A673 (cell line): ENCODE data around the gene AIP.

ENCODE experiments used
- EZH2 ChIP-seq: fragments of 200-600 bp; sonication (generic); IDR thresholded peaks from 2 replicates; pipeline ENCODE4 v1.6.1; 2017; ENCODE audit warnings: borderline replicate concordance, low read depth, mild to moderate bottlenecking, mixed read lengths, antibody characterized with exemption, low read length; ENCODE audit not compliant: poor library complexity, severe bottlenecking
- TF ChIP-seq, protein P1 (sequence below): fragments of 300-800, 200-600 bp; sonication (generic); conservative IDR thresholded peaks from 2 replicates; pipeline ENCODE4 v1.5.1; 2017; ENCODE audit warnings: low read depth, mild to moderate bottlenecking, antibody characterized with exemption, low read length, moderate library complexity, mixed read lengths

DNA sequence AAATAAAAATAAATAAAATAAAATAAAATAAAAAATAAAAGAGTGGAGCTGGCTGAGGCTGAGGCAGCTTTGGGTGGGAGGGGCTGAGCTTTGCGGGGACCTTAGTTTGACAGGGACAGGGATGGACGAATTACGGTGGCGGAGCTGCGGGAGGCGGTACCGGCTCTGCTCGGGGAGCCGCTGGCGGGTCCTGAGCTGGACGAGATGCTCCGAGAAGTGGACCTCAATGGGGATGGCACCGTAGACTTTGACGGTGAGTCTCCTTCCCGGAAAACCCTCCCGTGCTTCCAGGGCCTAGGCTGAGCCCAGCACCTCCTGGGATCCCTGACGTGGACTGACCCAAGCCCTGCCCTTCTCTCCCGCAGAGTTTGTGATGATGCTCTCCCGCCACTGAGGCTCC, 24.6 kb upstream of the AIP start:
- TF ChIP-seq, protein P1, sequence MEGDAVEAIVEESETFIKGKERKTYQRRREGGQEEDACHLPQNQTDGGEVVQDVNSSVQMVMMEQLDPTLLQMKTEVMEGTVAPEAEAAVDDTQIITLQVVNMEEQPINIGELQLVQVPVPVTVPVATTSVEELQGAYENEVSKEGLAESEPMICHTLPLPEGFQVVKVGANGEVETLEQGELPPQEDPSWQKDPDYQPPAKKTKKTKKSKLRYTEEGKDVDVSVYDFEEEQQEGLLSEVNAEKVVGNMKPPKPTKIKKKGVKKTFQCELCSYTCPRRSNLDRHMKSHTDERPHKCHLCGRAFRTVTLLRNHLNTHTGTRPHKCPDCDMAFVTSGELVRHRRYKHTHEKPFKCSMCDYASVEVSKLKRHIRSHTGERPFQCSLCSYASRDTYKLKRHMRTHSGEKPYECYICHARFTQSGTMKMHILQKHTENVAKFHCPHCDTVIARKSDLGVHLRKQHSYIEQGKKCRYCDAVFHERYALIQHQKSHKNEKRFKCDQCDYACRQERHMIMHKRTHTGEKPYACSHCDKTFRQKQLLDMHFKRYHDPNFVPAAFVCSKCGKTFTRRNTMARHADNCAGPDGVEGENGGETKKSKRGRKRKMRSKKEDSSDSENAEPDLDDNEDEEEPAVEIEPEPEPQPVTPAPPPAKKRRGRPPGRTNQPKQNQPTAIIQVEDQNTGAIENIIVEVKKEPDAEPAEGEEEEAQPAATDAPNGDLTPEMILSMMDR: no peak
- TF ChIP-seq EZH2: no peak
